PC-3 (cell line): ENCODE results near the gene NCAPG2. TPM values are rescaled to one million over a fixed set of nuclear protein-coding genes. Genes with fewer than 3 reads are reported as not detected.
A peak's percentile ranks its signal among the peaks of the same experiment; 100 is the strongest.

Source experiments
- ATAC-seq: fragments of 200-7000 bp; cut with Tn5 transposase; 2 replicates; pipeline ENCODE4 v1.9.1; 2020; ENCODE audit warnings: mild to moderate bottlenecking, moderate library complexity
- BruUV-seq: library from RNA; stranded (reverse); fragments of 400-500 nt; replicated peaks from 2 replicates; lab custom pipeline; 2021; lab: Mats Ljungman, UMichigan
- CTCF ChIA-PET: fragments of 300-600 bp; sonication (Branson Sonifier 250); formaldehyde crosslinking; loops from one replicate; lab custom pipeline; 2022; ENCODE audit warnings: antibody characterized with exemption; lab: Charles Lee
- POLR2A ChIA-PET: fragments of 300-600 bp; sonication (Branson Sonifier 250); formaldehyde crosslinking; loops from one replicate; lab custom pipeline; 2022; ENCODE audit warnings: antibody characterized with exemption; ENCODE audit not compliant: unreplicated experiment; lab: Charles Lee
- DNase-seq: peaks from one replicate; pipeline ENCODE4 v3.0.0-alpha.2; 2015
- H2AFZ ChIP-seq: fragments of 300-600 bp; sonication (generic); 2 replicates; pipeline ENCODE4 v1.6.0; 2016; ENCODE audit warnings: antibody characterized with exemption, low read length
- H3F3A ChIP-seq: fragments of 300-600 bp; sonication (generic); one replicate; pipeline ENCODE4 v1.6.0; 2017; ENCODE audit warnings: antibody characterized with exemption, low read length, control low read depth, mild to moderate bottlenecking; ENCODE audit not compliant: unreplicated experiment
- H3K27ac ChIP-seq: fragments of 300-600 bp; sonication (generic); 2 replicates; pipeline ENCODE4 v1.5.1; 2016; ENCODE audit warnings: mild to moderate bottlenecking, low read length
- H3K27me3 ChIP-seq: fragments of 300-600 bp; sonication (generic); 2 replicates; pipeline ENCODE4 v1.6.1; 2016; ENCODE audit warnings: low read length, mixed read lengths
- H3K36me3 ChIP-seq: fragments of 300-600 bp; sonication (generic); 2 replicates; pipeline ENCODE4 v1.6.1; 2016; ENCODE audit warnings: low read depth, mixed run types, low read length, mixed read lengths
- H3K4me1 ChIP-seq: fragments of 300-600 bp; sonication (generic); 2 replicates; pipeline ENCODE4 v1.5.1; 2016; ENCODE audit warnings: low read length; ENCODE audit not compliant: insufficient read depth
- H3K4me2 ChIP-seq: fragments of 300-600 bp; sonication (generic); 2 replicates; pipeline ENCODE4 v1.6.0; 2016; ENCODE audit warnings: low read length
- H3K4me3 ChIP-seq: fragments of 300-600 bp; sonication (generic); 2 replicates; pipeline ENCODE4 v1.5.1; 2016; ENCODE audit warnings: mild to moderate bottlenecking, low read length, mixed read lengths
- H3K79me2 ChIP-seq: fragments of 300-600 bp; sonication (generic); 2 replicates; pipeline ENCODE4 v1.6.1; 2017; ENCODE audit warnings: low read length, mixed read lengths
- H3K9ac ChIP-seq: fragments of 300-600 bp; sonication (generic); 2 replicates; pipeline ENCODE4 v1.6.0; 2016; ENCODE audit warnings: mild to moderate bottlenecking, low read length
- H3K9me2 ChIP-seq: fragments of 300-600 bp; sonication (generic); replicated peaks from 2 replicates; pipeline ENCODE4 v1.6.1; 2016; ENCODE audit warnings: mixed run types, low read length, mixed read lengths
- H3K9me3 ChIP-seq: fragments of 300-600 bp; sonication (generic); 2 replicates; pipeline ENCODE4 v1.6.1; 2016; ENCODE audit warnings: low read length, mixed read lengths
- H4K20me1 ChIP-seq: fragments of 300-600 bp; sonication (generic); 2 replicates; pipeline ENCODE4 v1.6.1; 2016; ENCODE audit warnings: low read length, mixed read lengths
- EZH2 ChIP-seq: fragments of 300-600 bp; sonication (generic); IDR thresholded peaks from one replicate; pipeline ENCODE4 v1.6.1; 2017; ENCODE audit warnings: antibody characterized with exemption, mild to moderate bottlenecking, low read length; ENCODE audit not compliant: unreplicated experiment
- EZH2phosphoT487 ChIP-seq: fragments of 300-600 bp; sonication (generic); IDR thresholded peaks from 2 replicates; pipeline ENCODE4 v1.6.1; 2018; ENCODE audit warnings: mild to moderate bottlenecking, antibody characterized with exemption, low read length, borderline replicate concordance
- intact Hi-C: fragments of 100-400 bp; cut with micrococcal nuclease; formaldehyde crosslinking; loops from 2 replicates; pipeline ENCODE4 v1.9.0; 2023
- total RNA-seq: library from RNA; depleted of rRNA; stranded (reverse); fragments of >200 nt; gene quantifications from 2 replicates; pipeline ENCODE4 v1.2.3, GENCODE V29; 2014
- TF ChIP-seq, protein P1 (sequence below): fragments of 300-600 bp; sonication (generic); conservative IDR thresholded peaks from 2 replicates; pipeline ENCODE4 v1.5.1; 2017; ENCODE audit warnings: antibody characterized with exemption, low read depth, mild to moderate bottlenecking, low read length

NCAPG2 gene
- total RNA-seq, 1 experiment from 2014 or later: 49.2 TPM

DNA sequence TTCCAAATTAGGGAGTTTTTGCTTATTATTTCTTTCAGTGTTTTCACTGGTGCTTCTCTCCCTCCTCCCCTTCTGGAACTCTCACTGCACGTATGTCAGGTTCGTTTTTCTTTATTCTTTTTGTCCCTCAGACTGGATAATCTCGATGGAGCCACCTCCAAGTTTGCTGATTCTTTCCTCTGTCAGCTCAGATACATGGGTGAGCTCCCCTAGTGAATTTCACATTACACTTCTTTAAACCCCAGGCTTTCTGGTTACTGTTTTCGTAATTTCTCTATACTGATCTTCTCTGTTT, 20.8 kb upstream of the NCAPG2 start:
- ChIA-PET CTCF (no interaction called here), POLR2A (no interaction called here)
- DNase-seq: no peak
- TSS peak; percentile 20 for BruUV-seq
- Histone ChIP-seq H3K36me3 (no peaks in the 10 kb centered on the region; the same call in 1 of the 2 replicates), H3K79me2 (no peaks in the 10 kb centered on the region), H3F3A (no peaks in the 10 kb centered on the region), H3K27ac (no peak overlapping the region), H3K4me3 (no peak overlapping the region), H3K4me1 (no peaks in the 10 kb centered on the region), H4K20me1 (no peaks in the 10 kb centered on the region), H3K4me2 (no peak overlapping the region), H3K9me2 (no peaks in the 10 kb centered on the region), H3K9ac (no peak overlapping the region), H2AFZ (no peak overlapping the region), H3K27me3 (no peaks in the 10 kb centered on the region), H3K9me3 (no peaks in the 10 kb centered on the region)
- ATAC-seq: no peak
- TF ChIP-seq, protein P1, sequence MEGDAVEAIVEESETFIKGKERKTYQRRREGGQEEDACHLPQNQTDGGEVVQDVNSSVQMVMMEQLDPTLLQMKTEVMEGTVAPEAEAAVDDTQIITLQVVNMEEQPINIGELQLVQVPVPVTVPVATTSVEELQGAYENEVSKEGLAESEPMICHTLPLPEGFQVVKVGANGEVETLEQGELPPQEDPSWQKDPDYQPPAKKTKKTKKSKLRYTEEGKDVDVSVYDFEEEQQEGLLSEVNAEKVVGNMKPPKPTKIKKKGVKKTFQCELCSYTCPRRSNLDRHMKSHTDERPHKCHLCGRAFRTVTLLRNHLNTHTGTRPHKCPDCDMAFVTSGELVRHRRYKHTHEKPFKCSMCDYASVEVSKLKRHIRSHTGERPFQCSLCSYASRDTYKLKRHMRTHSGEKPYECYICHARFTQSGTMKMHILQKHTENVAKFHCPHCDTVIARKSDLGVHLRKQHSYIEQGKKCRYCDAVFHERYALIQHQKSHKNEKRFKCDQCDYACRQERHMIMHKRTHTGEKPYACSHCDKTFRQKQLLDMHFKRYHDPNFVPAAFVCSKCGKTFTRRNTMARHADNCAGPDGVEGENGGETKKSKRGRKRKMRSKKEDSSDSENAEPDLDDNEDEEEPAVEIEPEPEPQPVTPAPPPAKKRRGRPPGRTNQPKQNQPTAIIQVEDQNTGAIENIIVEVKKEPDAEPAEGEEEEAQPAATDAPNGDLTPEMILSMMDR: no peak
- TF ChIP-seq EZH2 (no peak), EZH2phosphoT487 (no peak)
- intact Hi-C loops: no loop called here

DNA sequence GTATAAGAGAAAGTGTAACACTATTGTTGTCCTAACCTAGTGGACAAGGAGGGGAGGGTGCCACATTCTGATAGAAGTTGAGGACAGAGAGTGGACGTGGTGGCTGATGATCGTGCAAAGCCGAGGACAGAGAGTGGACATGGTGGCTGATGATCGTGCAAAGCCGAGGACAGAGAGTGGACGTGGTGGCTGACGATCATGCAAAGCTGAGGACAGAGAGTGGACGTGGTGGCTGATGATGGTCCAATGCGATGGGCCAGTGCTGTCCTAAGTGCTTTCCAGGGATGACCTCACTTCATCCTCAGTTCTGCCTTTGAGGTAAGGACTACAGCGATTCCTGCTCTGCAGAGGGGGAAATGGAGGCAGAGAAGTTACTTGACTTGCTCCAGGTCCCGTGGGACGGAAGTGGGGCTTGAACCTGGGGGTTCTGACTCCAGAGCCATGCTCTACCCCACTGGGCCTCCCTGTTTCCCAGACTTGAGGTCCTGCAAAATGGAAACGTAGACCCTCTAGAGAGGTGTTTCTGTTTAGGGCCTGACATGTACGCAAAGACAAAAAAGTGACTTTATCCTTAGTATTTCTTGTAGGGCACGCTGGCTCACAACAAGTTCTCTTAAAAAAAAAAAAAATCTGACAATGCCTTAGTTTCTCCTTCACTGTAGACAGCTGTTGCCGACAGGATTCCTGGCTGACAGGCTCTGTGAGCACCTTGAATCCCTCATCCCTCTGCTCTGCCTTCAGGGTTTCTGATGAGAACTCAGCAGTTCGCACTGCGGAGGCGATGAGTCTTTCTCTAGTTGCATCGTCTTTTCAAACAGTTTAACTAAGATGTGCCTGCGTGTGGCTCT, 20.3 kb upstream of the NCAPG2 start:
- no peak for TF ChIP-seq EZH2
- TF ChIP-seq, protein P1: no peak
- CTCF ChIA-PET: no interaction called here
- BruUV-seq: no TSS peak
- no peaks in the 10 kb centered on the region for H3K79me2 ChIP-seq
- no peak overlapping the region for H3K4me3 ChIP-seq
- intact Hi-C loops: no loop called here
- H3K9me3 ChIP-seq: no peaks in the 10 kb centered on the region
- H3K27ac ChIP-seq: no peak overlapping the region
- POLR2A ChIA-PET: no interaction called here
- H2AFZ ChIP-seq: no peak overlapping the region
- DNase-seq (no peak), ATAC-seq (no peak)
- H3K36me3 ChIP-seq: no peaks in the 10 kb centered on the region; the same call in 1 of the 2 replicates
- no peaks in the 10 kb centered on the region for H4K20me1 ChIP-seq
- H3K9ac ChIP-seq: no peak overlapping the region
- H3K9me2 ChIP-seq: no peaks in the 10 kb centered on the region
- no peak overlapping the region for H3K4me2 ChIP-seq
- H3F3A ChIP-seq: no peaks in the 10 kb centered on the region
- no peaks in the 10 kb centered on the region for H3K27me3 ChIP-seq
- H3K4me1 ChIP-seq: no peaks in the 10 kb centered on the region

DNA sequence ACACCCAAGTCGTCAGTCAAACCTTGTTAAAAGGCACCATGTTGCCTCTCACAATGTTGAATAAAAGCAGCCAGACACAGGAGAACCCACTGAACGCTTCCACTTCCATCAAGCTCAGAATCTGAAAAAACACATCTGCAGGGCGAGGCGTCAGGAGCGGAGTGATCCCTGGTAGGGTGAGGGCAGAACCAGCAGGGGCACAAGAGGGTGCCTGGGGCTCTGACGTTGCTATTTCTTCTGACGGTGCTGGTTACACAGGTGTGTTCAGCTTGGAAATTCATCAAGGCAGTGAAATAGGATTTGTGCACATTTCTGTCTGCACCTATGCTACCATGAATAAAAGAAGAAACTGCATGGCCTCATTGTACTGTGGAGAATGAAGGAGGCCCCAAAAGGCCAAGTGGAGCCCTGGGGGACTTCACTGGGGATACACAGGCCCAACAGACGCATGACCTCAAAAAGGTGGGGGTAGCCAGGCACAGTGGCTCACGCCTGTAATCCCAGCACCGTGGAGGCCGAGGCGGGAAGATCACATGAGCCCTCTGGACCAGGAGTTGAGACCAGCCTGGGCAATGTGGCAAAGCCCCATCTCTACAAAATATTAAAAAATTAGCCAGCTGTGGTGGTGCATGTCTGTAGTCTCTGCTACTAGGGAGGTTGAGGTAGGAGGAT, 19.2 kb upstream of the NCAPG2 start:
- Histone ChIP-seq H3K79me2 (no peaks in the 10 kb centered on the region), H3K4me3 (no peak overlapping the region), H3K4me1 (no peaks in the 10 kb centered on the region), H3K36me3 (no peaks in the 10 kb centered on the region), H3K4me2 (no peak overlapping the region), H3K27me3 (no peaks in the 10 kb centered on the region), H3K9me3 (no peaks in the 10 kb centered on the region), H2AFZ (no peak overlapping the region), H3K9me2 (no peaks in the 10 kb centered on the region), H3F3A (no peaks in the 10 kb centered on the region), H3K27ac (no peak overlapping the region), H4K20me1 (no peaks in the 10 kb centered on the region), H3K9ac (no peak overlapping the region)
- no TSS peak for BruUV-seq
- CTCF ChIA-PET: no interaction called here
- intact Hi-C loops: no loop called here
- TF ChIP-seq EZH2phosphoT487 (no peak), EZH2 (no peak)
- TF ChIP-seq, protein P1: no peak
- POLR2A ChIA-PET: no interaction called here
- DNase-seq (no peak), ATAC-seq (no peak)
